Astrocyte of the spinal cord (primary cell): ENCODE data around the gene SLC28A2.

Experiments used
- DNase-seq: peaks from one replicate; pipeline ENCODE4 v3.0.0; 2011; ENCODE audit warnings: low read depth, low spot score
- H3K4me3 ChIP-seq: 2 replicates; pipeline ENCODE4 v1.5.1; 2011; ENCODE audit warnings: low read depth, mild to moderate bottlenecking, low read length, moderate library complexity
- CTCF ChIP-seq: IDR thresholded peaks from 2 replicates; pipeline ENCODE4 v1.5.1; 2012; ENCODE audit warnings: low read depth, mild to moderate bottlenecking, low read length, inconsistent platforms
- in situ Hi-C: cut with HindIII; loops from 2 replicates; pipeline ENCODE4 v1.10.0; 2017; ENCODE audit warnings: low sequenced_read_pairs

SLC28A2 gene

GRCh38 chr15:45259796-45260195 lies 7.8 kb downstream of the SLC28A2 start:
- no peak for DNase-seq
- TF ChIP-seq CTCF: no peak
- in situ Hi-C loops: no loop called here
- H3K4me3 ChIP-seq: no peak overlapping the region

DNA sequence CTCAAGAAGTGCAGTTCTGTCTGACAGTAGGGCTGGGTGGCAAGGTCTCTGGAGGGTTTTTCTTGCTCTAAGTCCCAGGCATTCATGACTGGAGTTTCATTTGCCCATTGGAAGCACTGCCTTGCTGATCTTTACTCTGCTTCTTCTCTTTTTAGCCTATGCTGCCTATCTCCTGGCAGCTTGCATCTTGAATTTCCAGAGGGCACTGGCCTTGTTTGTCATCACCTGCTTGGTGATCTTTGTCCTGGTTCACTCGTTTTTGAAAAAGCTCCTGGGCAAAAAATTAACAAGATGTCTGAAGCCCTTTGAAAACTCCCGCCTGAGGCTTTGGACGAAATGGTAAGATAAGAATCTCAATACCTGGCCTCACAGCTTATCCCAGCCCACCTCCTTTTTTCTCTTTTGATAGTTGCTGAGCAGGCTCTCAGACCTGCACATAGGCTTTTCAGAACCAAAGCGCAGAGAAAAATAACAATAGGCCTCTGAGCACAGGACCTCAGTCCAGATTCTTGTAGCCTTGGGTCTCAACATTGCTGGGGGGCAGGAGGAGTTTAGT lies 10.9 kb downstream of the SLC28A2 start:
- no peak for TF ChIP-seq CTCF
- in situ Hi-C loops: no loop called here
- DNase-seq: no peak
- no peak overlapping the region for H3K4me3 ChIP-seq

DNA sequence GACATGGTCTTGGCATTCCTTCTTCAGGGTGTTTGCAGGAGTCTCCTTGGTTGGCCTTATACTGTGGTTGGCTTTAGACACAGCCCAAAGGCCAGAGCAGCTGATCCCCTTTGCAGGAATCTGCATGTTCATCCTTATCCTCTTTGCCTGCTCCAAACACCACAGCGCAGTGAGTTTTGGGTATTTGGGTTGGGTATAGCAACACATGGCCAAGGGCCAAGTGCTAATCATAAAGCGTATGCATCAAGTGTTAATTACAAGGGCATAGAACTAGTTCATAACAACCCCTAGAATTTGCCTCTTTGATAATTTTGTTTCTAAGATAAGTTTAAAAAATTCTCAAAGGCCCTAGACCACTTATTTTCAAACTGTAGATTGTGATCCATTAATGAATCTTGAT lies 11.8 kb downstream of the SLC28A2 start:
- no peak for TF ChIP-seq CTCF
- in situ Hi-C loops: no loop called here
- no peak overlapping the region for H3K4me3 ChIP-seq
- no peak for DNase-seq

GRCh38 chr15:45265506-45265905 lies 13.5 kb downstream of the SLC28A2 start:
- TF ChIP-seq CTCF: no peak
- DNase-seq: no peak
- in situ Hi-C loops: no loop called here
- no peak overlapping the region for H3K4me3 ChIP-seq

GRCh38 chr15:45268135-45268534 lies 16.1 kb downstream of the SLC28A2 start:
- DNase-seq: no peak
- in situ Hi-C loops: no loop called here
- no peak for TF ChIP-seq CTCF
- H3K4me3 ChIP-seq: no peak overlapping the region

DNA sequence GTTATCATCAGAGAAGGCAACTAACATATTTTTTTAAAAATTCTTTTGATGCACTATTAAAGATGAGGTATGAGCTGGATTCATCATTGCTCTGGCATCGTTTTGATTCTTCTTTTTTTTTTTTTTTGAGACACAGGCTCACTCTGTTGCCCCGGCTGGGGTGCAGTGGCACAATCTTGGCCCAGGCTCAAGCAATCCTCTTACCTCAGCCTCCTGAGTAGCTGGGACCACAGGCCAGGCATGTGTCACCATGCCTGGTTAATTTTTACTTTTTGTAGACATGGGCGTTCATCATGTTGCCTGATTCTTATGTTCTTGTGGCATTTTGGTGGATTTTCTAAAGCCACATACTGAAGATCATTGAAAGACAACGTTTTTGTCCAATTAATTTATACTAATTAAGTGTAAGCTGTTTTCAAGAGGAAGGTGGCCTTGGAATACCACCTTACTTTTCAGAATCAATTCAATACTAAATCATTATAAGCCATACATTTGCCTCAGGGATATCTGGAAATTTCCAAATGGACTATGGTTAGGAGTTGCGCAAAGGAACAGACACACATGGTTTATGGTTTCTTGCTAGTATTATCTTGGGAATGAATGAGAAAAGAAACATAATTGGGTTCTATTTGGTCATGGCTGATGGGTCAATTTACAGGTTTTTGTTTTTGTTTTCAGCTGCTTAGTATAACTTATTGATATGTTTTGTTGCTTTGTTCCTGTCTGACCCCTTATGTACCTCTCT lies 22.8 kb downstream of the SLC28A2 start:
- no peak for TF ChIP-seq CTCF
- H3K4me3 ChIP-seq: no peak overlapping the region
- no peak for DNase-seq
- in situ Hi-C loops: no loop called here
